Activated T-helper 1 cell treated with anti-CD3 and anti-CD28 coated beads, Interleukin-12 subunit alpha, Interleukin-12 subunit beta, Interleukin-2, Interleukin-4 antibody, amounts not matched to agents 30 ng/mL and 10 ng/mL and 1 ng/mL, durations not matched to agents 14 hours and 24 hours and 36 hours (primary cell): ENCODE data around the gene CCKAR. TPM values are rescaled to one million over a fixed set of nuclear protein-coding genes. Genes with fewer than 3 reads are reported as not detected.

Experiments
- DNase-seq: peaks from one replicate; pipeline ENCODE4 v3.0.0; 2021; ENCODE audit warnings: low spot score
- H3K27ac Mint-ChIP-seq: one replicate; pipeline ENCODE4 v1.8.0; 2021; ENCODE audit warnings: mild to moderate bottlenecking, mixed read lengths
- H3K27me3 Mint-ChIP-seq: one replicate; pipeline ENCODE4 v1.8.0; 2022; ENCODE audit warnings: mild to moderate bottlenecking, moderate library complexity, mixed read lengths; ENCODE audit not compliant: insufficient read depth
- H3K36me3 Mint-ChIP-seq: one replicate; pipeline ENCODE4 v1.8.0; 2021; ENCODE audit warnings: low read depth, mixed read lengths
- H3K4me1 Mint-ChIP-seq: one replicate; pipeline ENCODE4 v1.8.0; 2021; ENCODE audit warnings: low read depth, mixed read lengths
- H3K4me3 Mint-ChIP-seq: one replicate; pipeline ENCODE4 v1.8.0; 2021; ENCODE audit warnings: mild to moderate bottlenecking, moderate library complexity, mixed read lengths
- H3K9me3 Mint-ChIP-seq: one replicate; pipeline ENCODE4 v1.8.0; 2021; ENCODE audit warnings: mixed read lengths
- intact Hi-C: fragments of 100-400 bp; cut with micrococcal nuclease; formaldehyde crosslinking; loops from one replicate; pipeline ENCODE4 v1.15.1; 2024
- total RNA-seq: library from RNA; stranded (reverse); gene quantifications from 2 replicates; pipeline ENCODE4 v1.2.3, GENCODE V29; 2022

The CCKAR gene
- total RNA-seq, 1 donor from 2014 or later: not detected

DNA sequence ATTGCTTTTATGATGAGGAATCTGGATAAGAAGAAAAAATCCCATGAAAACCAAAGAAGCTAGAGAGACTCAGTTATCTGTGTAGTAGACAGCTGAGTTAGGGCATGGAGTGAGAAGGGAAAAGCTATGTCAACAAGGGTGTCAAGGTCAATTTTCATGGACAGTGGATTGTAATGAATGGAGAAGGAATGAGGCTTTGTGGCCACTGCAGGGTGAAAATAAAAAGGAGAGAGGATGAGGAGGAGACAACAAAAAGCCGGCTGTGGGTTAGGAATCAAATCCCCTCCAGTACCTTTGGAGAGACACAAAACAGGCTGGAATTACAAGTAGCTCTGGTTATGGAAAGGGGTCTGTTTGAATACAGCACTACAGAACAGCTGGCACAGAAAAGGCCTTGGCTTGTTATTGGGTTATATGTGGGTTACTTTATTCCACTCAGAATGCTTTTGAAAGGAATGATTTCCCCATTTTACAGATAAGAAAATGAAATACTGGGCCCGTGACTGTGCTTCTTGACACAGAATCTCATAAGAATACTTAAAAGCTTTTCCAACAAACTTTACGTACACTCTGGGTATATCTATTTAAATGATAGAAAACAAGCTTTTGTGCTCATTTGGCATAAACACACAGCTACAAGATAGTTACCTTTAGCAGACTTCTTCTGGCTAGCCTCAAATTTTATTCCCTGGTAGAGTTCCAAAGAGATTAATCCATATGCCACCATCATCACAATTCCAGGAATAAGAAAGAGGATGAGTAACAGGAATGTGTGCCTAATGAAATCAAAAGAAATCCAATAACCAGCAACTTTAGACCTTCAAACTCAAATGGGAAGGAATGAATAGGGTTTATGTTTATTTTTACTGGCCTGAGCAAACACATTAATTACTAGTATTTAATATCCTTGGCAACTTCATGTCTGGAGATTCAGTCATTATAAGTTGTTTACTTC is 7.5 kb downstream of the CCKAR start:
- H3K27me3 Mint-ChIP-seq: no peaks in the 10 kb centered on the region
- intact Hi-C loops: no loop called here
- no peak overlapping the region for H3K4me3 Mint-ChIP-seq
- H3K9me3 Mint-ChIP-seq: no peaks in the 10 kb centered on the region
- H3K27ac Mint-ChIP-seq: no peak overlapping the region
- DNase-seq: no peak
- H3K4me1 Mint-ChIP-seq: no peaks in the 10 kb centered on the region
- H3K36me3 Mint-ChIP-seq: no peaks in the 10 kb centered on the region

DNA sequence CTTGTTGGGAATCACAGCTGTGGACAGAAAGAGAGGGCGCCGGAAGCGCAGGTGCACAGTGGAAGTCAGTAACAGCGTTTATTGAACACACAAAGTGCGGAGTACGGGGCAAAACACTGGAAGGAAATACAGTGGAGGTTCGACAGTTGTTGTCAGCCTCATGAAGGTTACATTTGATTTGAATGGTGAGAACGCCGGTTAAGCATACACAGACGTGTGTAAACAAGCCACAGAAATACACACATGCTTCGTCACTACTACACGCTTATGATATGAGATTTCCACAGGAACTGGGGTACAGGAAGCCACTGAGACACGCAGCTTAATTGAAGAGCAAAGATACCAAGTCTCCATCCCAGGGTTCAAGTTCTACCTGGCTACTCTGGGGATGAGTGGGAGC is 12.0 kb downstream of the CCKAR start:
- H3K36me3 Mint-ChIP-seq: no peaks in the 10 kb centered on the region
- H3K4me1 Mint-ChIP-seq: no peaks in the 10 kb centered on the region
- H3K4me3 Mint-ChIP-seq: no peak overlapping the region
- no peak overlapping the region for H3K27ac Mint-ChIP-seq
- intact Hi-C loops: no loop called here
- H3K9me3 Mint-ChIP-seq: no peaks in the 10 kb centered on the region
- no peaks in the 10 kb centered on the region for H3K27me3 Mint-ChIP-seq
- no peak for DNase-seq

DNA sequence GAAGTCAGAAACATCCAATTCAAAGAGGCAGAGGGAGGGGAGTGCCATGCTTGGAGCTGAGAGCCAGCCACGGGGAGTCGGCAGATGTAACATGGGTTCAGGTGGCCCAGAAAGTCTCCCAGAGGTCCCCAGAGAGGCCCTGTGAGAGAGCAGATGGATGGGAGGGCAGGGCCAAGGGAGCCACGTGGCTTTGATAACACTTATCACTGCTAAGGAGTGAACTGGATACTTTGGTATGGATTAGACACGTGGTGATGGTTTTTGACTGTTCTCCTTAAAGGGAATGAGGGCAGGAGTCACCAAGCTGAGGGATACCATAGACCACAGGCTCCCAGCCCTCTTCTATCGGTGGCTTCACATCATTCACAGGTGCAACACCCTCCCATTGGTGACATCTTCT is 13.7 kb downstream of the CCKAR start:
- H3K4me1 Mint-ChIP-seq: no peaks in the 10 kb centered on the region
- intact Hi-C loops: no loop called here
- no peak overlapping the region for H3K4me3 Mint-ChIP-seq
- H3K9me3 Mint-ChIP-seq: no peaks in the 10 kb centered on the region
- no peaks in the 10 kb centered on the region for H3K27me3 Mint-ChIP-seq
- H3K36me3 Mint-ChIP-seq: no peaks in the 10 kb centered on the region
- no peak for DNase-seq
- H3K27ac Mint-ChIP-seq: no peak overlapping the region

DNA sequence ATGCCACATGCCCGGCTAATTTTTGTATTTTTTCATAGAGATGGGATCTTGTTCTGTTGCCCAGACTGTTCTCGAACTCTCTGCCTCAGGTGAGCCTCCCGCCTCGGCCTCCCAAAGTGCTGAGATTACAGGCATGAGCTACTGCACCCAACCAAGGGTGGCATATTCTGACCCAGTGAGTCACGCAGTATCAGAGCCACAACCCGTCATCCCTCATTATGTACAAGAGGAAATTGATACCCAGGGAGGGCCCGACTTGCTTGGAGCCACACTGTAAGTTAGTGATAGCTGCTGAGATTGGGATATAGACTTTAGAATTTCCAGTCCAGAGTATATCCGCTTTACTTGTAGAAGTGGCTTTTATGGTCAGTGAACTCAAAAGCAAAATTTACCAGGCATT is 14.6 kb downstream of the CCKAR start:
- no peak for DNase-seq
- H3K27ac Mint-ChIP-seq: no peak overlapping the region
- intact Hi-C loops: no loop called here
- no peaks in the 10 kb centered on the region for H3K36me3 Mint-ChIP-seq
- no peaks in the 10 kb centered on the region for H3K27me3 Mint-ChIP-seq
- no peaks in the 10 kb centered on the region for H3K9me3 Mint-ChIP-seq
- no peak overlapping the region for H3K4me3 Mint-ChIP-seq
- H3K4me1 Mint-ChIP-seq: no peaks in the 10 kb centered on the region

DNA sequence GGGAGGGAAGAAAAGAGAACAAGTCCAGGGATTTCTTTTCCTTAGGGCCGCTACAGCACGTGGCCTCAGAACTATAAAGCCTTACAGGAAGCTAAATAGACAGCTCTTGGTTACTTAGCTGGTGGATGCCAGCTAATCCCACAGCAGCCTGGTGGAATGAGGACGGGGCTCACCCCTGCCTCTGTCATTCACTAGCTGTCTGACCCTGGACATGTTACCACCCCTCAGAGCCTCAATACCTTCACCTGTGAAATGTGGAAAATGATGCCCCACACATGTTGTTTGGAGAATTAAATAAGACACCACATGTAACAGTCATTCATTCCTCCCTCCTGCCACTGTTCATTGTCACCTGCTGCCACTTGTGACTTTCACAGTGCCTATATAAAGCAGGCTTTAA is 15.7 kb downstream of the CCKAR start:
- Mint-ChIP-seq H3K4me3 (no peak overlapping the region), H3K27me3 (peaks cover 1% of the 10 kb centered on the region), H3K4me1 (no peaks in the 10 kb centered on the region), H3K9me3 (no peaks in the 10 kb centered on the region), H3K36me3 (no peaks in the 10 kb centered on the region), H3K27ac (no peak overlapping the region)
- no peak for DNase-seq
- intact Hi-C loops: no loop called here

DNA sequence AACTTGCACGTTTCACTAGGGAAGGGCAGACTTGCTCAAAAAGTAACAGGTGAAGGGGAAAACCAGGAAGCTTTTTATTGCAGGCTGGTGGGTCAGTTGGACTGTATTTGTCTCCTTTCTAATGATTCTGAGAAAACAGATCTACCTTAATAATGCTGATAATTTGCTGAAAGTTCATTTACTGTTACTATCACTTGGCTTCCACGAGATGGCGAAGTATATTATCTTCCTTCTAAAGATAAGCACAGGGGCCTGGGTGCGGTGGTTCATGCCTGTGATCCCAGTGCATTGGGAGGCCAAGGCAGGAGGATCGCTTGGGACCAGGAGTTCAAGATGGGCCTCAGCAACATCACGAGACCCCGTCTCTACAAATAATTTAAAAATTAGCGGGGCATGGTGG is 16.4 kb downstream of the CCKAR start:
- no peaks in the 10 kb centered on the region for H3K4me1 Mint-ChIP-seq
- intact Hi-C loops: no loop called here
- no peaks in the 10 kb centered on the region for H3K36me3 Mint-ChIP-seq
- H3K9me3 Mint-ChIP-seq: no peaks in the 10 kb centered on the region
- no peak for DNase-seq
- H3K4me3 Mint-ChIP-seq: no peak overlapping the region
- H3K27ac Mint-ChIP-seq: no peak overlapping the region
- peaks cover 3% of the 10 kb centered on the region for H3K27me3 Mint-ChIP-seq

DNA sequence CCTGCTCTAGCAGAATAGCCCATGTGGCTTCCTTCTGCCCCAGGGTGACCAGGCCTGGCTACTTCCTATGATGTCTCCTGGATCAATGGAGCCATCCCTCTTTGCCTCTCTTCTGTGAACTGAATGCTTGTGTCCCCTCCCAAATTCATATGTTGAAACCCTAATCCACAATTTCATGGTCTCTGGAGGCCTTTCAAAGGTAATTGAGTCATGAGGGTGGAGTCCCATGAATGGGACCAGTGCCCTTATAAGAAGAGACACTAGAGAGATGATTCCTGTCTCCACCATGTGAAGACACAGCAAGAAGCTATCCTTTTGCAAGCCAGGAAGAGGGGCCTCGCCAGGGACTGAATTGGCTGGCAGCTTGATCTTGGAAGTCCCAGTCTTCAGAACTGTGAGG is 18.4 kb downstream of the CCKAR start:
- Mint-ChIP-seq H3K27ac (no peak overlapping the region), H3K27me3 (peaks cover 5% of the 10 kb centered on the region), H3K36me3 (no peaks in the 10 kb centered on the region), H3K9me3 (no peaks in the 10 kb centered on the region), H3K4me3 (no peak overlapping the region), H3K4me1 (no peaks in the 10 kb centered on the region)
- intact Hi-C loops: no loop called here
- no peak for DNase-seq

DNA sequence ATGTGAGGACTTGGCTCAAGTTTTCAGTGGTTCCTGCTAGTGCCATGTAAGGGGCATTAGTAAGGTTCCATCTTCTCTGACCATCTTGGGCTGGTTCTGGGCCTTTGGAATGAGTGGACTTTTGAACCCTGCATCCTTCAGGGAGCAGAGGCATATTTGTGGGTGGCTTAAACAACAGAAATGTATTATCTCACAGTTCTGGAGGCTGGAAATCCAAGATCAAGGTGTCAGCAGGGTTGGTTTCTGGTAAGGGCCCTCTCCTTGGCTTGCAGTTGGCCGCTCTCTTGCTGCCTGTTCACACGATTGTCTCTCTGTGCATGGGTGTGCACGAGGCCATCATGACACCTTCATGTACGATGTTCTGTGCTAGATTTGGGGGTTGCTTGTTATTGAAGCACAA is 21.3 kb downstream of the CCKAR start:
- intact Hi-C loops: no loop called here
- H3K27me3 Mint-ChIP-seq: peaks cover 11% of the 10 kb centered on the region
- H3K9me3 Mint-ChIP-seq: peaks cover under 1% of the 10 kb centered on the region
- H3K36me3 Mint-ChIP-seq: no peaks in the 10 kb centered on the region
- no peaks in the 10 kb centered on the region for H3K4me1 Mint-ChIP-seq
- no peak overlapping the region for H3K4me3 Mint-ChIP-seq
- H3K27ac Mint-ChIP-seq: no peak overlapping the region
- DNase-seq: no peak

DNA sequence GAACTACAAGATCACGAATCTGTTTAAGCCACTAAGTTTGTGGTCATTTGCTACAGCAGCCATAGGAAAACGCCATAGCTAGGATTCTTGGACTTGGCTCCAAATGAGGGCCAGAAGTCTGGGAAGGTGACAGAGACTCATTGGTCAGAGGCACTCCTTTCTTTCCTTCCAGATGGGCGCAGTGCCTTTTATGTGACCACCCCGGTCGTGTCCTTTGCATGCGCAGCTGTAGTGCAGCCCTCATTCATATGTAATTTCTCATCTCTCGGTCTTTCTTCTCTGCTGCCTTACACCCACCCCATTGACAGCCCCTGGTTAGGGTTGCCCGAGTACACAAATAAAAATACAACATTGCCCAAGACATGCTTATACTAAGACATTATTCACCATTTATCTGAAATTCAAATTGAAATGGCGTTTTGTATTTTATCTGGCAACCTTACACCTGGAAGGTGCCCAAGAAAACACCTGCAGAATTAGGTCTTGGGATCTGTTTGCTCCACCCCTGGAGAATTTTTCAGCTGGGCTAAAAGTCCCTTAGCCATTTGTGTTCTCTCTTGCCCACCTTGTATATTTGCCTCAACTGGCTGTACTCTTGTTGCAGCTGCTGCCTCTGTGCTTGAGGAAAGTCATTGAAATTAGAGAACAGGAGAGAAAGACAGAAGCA is 21.9 kb downstream of the CCKAR start:
- Mint-ChIP-seq H3K27ac (no peak overlapping the region), H3K27me3 (peaks cover 11% of the 10 kb centered on the region), H3K9me3 (peaks cover 4% of the 10 kb centered on the region), H3K4me1 (no peaks in the 10 kb centered on the region), H3K4me3 (no peak overlapping the region), H3K36me3 (no peaks in the 10 kb centered on the region)
- DNase-seq: no peak
- intact Hi-C loops: no loop called here

DNA sequence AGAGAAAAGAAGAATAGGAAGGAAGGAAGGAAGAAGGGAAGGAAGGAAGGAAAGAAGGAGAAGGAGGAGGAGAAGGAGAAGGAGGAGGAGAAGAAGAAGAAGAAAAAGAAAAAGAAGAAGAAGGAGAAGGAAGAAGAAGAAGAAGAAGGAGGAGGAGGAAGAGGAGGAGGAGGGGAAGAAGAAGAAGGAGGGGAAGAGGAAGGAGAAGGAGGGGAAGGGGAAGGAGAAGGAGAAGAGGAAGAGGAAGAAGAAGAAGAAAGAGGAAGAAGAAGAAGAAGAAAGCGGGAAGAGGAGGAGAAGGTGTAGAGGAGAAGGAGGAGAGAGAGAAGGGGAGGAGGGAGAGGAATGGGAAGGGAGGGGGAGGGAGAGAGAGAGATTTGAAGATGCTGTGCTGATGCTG is 22.6 kb downstream of the CCKAR start:
- DNase-seq: no peak
- peaks cover 11% of the 10 kb centered on the region for H3K27me3 Mint-ChIP-seq
- intact Hi-C loops: no loop called here
- H3K27ac Mint-ChIP-seq: no peak overlapping the region
- H3K4me3 Mint-ChIP-seq: no peak overlapping the region
- H3K36me3 Mint-ChIP-seq: no peaks in the 10 kb centered on the region
- H3K4me1 Mint-ChIP-seq: no peaks in the 10 kb centered on the region
- peaks cover 4% of the 10 kb centered on the region for H3K9me3 Mint-ChIP-seq

DNA sequence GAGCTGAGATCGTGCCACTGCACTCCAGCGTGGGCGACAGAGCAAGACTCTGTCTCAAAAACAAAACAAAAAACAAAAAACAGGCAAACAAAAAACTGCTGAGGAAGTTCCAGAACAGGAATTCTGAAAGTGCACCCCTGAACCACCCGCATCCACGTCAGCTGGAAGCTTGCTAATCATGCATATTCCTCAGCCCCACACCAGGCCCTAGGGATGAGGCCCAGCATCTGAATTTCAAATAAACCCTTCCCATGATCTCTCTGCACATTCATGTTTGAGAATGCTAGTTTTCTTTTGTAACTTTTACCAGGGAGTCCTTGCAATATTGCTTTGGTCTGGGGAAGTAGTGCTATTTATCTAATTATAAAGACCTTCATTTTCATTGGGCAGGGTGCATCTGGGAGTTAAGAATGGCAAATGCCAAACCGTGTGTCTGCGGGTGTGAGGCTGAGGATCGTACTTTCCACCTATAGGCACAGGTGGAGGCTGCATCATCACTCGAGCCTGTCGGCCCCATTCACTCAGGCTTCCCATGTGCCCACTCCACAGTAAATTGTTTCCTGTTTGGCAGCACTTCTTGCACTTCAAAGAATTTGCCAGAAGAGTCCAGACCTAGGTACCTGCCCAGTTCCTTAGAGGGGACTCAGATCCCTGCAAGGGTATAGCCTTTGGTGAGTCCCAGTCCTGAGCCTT is 23.6 kb downstream of the CCKAR start:
- DNase-seq: no peak
- peaks cover 4% of the 10 kb centered on the region for H3K9me3 Mint-ChIP-seq
- H3K4me3 Mint-ChIP-seq: no peak overlapping the region
- H3K27me3 Mint-ChIP-seq: peaks cover 11% of the 10 kb centered on the region
- H3K4me1 Mint-ChIP-seq: no peaks in the 10 kb centered on the region
- no peaks in the 10 kb centered on the region for H3K36me3 Mint-ChIP-seq
- intact Hi-C loops: no loop called here
- no peak overlapping the region for H3K27ac Mint-ChIP-seq

DNA sequence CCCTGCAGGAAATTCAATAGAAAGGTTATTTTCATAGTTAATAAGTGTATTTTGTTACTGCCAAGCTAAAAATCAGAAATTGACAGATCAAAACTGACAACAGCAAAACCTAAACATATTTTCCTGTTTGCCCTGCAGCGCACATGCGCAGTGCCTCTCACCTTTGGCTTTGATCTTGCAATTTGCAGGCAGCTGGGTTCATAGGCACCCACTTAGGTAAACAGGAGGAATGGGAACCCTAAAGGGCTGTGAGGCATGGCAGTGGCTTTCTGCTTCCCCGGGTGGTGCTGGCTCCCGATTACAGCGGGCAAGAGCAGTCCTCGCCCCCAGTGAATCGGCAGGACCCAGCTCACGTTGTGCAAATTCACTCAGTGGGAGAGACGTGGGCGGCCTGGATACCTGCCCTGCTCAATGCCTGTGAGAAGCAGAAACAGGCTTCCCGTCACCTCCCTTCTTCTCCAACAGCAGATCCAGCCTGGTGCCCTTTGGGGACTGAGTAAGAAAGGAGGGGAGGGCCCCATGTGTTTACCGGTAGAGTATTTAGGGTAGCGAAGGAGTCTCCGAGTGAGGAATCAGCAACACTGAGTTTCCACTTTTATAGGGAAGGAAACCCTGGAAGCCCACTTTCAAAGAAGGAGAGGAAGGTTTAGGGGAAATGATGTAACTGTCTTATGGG is 25.7 kb downstream of the CCKAR start:
- no peaks in the 10 kb centered on the region for H3K36me3 Mint-ChIP-seq
- H3K9me3 Mint-ChIP-seq: peaks cover 4% of the 10 kb centered on the region
- H3K4me1 Mint-ChIP-seq: no peaks in the 10 kb centered on the region
- H3K27ac Mint-ChIP-seq: no peak overlapping the region
- no peak for DNase-seq
- intact Hi-C loops: no loop called here
- H3K4me3 Mint-ChIP-seq: no peak overlapping the region
- peaks cover 9% of the 10 kb centered on the region for H3K27me3 Mint-ChIP-seq
